H1 (cell line): ENCODE measurements around the gene ABCD1. TPM values are rescaled to one million over a fixed set of nuclear protein-coding genes. Genes with fewer than 3 reads are reported as not detected.

Source experiments
- CTCF ChIA-PET: fragments of 300-600 bp; sonication (Branson Sonifier 250); formaldehyde crosslinking; loops from one replicate; lab custom pipeline; 2021; ENCODE audit not compliant: partially characterized antibody; lab: Charles Lee
- POLR2A ChIA-PET: fragments of 300-600 bp; sonication (Branson Sonifier 250); formaldehyde crosslinking; loops from one replicate; lab custom pipeline; 2021; ENCODE audit warnings: inconsistent platforms; ENCODE audit not compliant: partially characterized antibody; lab: Charles Lee
- DNase-seq, 2 experiments: peaks; one replicate each; pipeline versions ENCODE4 v3.0.0 to v3.0.0-alpha.2; 2010 to 2022; ENCODE audit warnings: low spot score in 2 of 2, low read depth in 1 of 2, mixed read lengths in 1 of 2
- FAIRE-seq: peaks from 2 replicates; lab custom pipeline; 2011; peaks lifted over from hg19 to GRCh38; lab: Jason Lieb, UNC
- H2AFZ ChIP-seq: 2 replicates; pipeline ENCODE4 v1.8.1; 2012; ENCODE audit warnings: low read length, inconsistent platforms
- H2AK5ac ChIP-seq: 2 replicates; pipeline ENCODE4 v1.6.1; 2013; ENCODE audit warnings: low read depth, low read length
- H2BK120ac ChIP-seq: replicated peaks from 2 replicates; pipeline ENCODE3; 2013; ENCODE audit warnings: low read depth, low read length, inconsistent platforms
- H2BK12ac ChIP-seq: 2 replicates; pipeline ENCODE4 v1.6.1; 2013; ENCODE audit warnings: low read depth, low read length
- H2BK15ac ChIP-seq: 2 replicates; pipeline ENCODE4 v1.6.1; 2013; ENCODE audit warnings: low read length
- H2BK20ac ChIP-seq: 2 replicates; pipeline ENCODE4 v1.6.1; 2013; ENCODE audit warnings: low read length
- H2BK5ac ChIP-seq: 2 replicates; pipeline ENCODE4 v1.6.1; 2013; ENCODE audit warnings: low read depth, low read length
- H3K14ac ChIP-seq: 2 replicates; pipeline ENCODE4 v1.6.1; 2013; ENCODE audit warnings: inconsistent platforms; ENCODE audit not compliant: insufficient read length
- H3K18ac ChIP-seq: 2 replicates; pipeline ENCODE4 v1.6.1; 2013; ENCODE audit warnings: low read length; ENCODE audit errors: extremely low read depth
- H3K23ac ChIP-seq: 2 replicates; pipeline ENCODE4 v1.6.1; 2013; ENCODE audit warnings: inconsistent platforms; ENCODE audit not compliant: insufficient read length
- H3K23me2 ChIP-seq: 2 replicates; pipeline ENCODE4 v1.6.1; 2013; ENCODE audit warnings: low read depth, low read length
- H3K27ac ChIP-seq: 2 replicates; pipeline ENCODE4 v1.6.1; 2011; ENCODE audit warnings: low read depth, low read length, inconsistent platforms
- H3K27me3 ChIP-seq, 4 experiments: replicated peaks in 1 of 4; 1 replicate in 1 of 4; 2 replicates in 3 of 4; pipeline versions ENCODE4 v1.6.1 to v1.8.1; 2011 to 2013; ENCODE audit warnings: low read length in 3 of 4, mild to moderate bottlenecking in 3 of 4, inconsistent platforms in 2 of 4, mixed read lengths in 2 of 4, moderate library complexity in 1 of 4; ENCODE audit not compliant: control insufficient read depth in 3 of 4, insufficient read depth in 3 of 4; ENCODE audit errors: extremely low read depth in 1 of 4
- H3K36me3 ChIP-seq, 4 experiments: 2 replicates each; pipeline versions ENCODE4 v1.6.1 to v1.8.1; 2011 to 2013; ENCODE audit warnings: mild to moderate bottlenecking in 4 of 4, low read length in 3 of 4, moderate library complexity in 2 of 4, control low read depth in 1 of 4, inconsistent platforms in 1 of 4; ENCODE audit not compliant: insufficient read depth in 4 of 4, control insufficient read depth in 2 of 4
- H3K4ac ChIP-seq: replicated peaks from 2 replicates; pipeline ENCODE3; 2013; ENCODE audit warnings: low read length, low read depth, mixed read lengths, inconsistent platforms; ENCODE audit not compliant: insufficient read length
- H3K4me1 ChIP-seq, 4 experiments: replicated peaks in 1 of 4; 1 replicate in 1 of 4; 2 replicates in 3 of 4; pipeline versions ENCODE4 v1.6.1 to v1.8.1; 2011 to 2013; ENCODE audit warnings: low read length in 3 of 4, inconsistent platforms in 2 of 4, mixed read lengths in 1 of 4; ENCODE audit not compliant: insufficient read depth in 4 of 4, control insufficient read depth in 3 of 4
- H3K4me2 ChIP-seq, 2 experiments: 2 replicates each; pipeline versions ENCODE4 v1.6.1 to v1.8.1; 2011 to 2013; ENCODE audit warnings: low read depth in 2 of 2, low read length in 2 of 2, control low read depth in 1 of 2, inconsistent platforms in 1 of 2, mild to moderate bottlenecking in 1 of 2; ENCODE audit not compliant: insufficient read depth in 1 of 2
- H3K4me3 ChIP-seq, 4 experiments: fragments of 200-600, 300-600 bp in 1 of 4; sonication (generic), shearing (Covaris generic), sonication (Bioruptor Twin) in 1 of 4; 2 replicates each; pipeline versions ENCODE4 v1.5.1 to v1.8.1; 2011 to 2016; ENCODE audit warnings: low read length in 4 of 4, low read depth in 3 of 4, control low read depth in 2 of 4, inconsistent platforms in 2 of 4, mild to moderate bottlenecking in 2 of 4, mixed read lengths in 1 of 4, moderate library complexity in 1 of 4; ENCODE audit not compliant: insufficient read depth in 2 of 4; ENCODE audit errors: extremely low read depth in 1 of 4
- H3K56ac ChIP-seq: replicated peaks from 2 replicates; pipeline ENCODE3; 2013; ENCODE audit warnings: low read depth, mild to moderate bottlenecking, mixed read lengths, low read length, inconsistent platforms; ENCODE audit not compliant: insufficient read length
- H3K79me1 ChIP-seq: 2 replicates; pipeline ENCODE4 v1.6.1; 2013; ENCODE audit warnings: low read depth, low read length, control low read depth
- H3K79me2 ChIP-seq, 2 experiments: 2 replicates each; pipeline versions ENCODE4 v1.6.1 to v1.8.1; 2012 to 2013; ENCODE audit warnings: low read length in 2 of 2, mild to moderate bottlenecking in 2 of 2, inconsistent platforms in 1 of 2; ENCODE audit not compliant: insufficient read depth in 2 of 2, control insufficient read depth in 1 of 2
- H3K9ac ChIP-seq, 4 experiments: replicated peaks in 1 of 4; 1 replicate in 1 of 4; 2 replicates in 3 of 4; pipeline versions ENCODE4 v1.6.1 to v1.8.1; 2011 to 2013; ENCODE audit warnings: low read depth in 3 of 4, low read length in 3 of 4, control low read depth in 2 of 4, mild to moderate bottlenecking in 2 of 4, moderate library complexity in 2 of 4, inconsistent platforms in 1 of 4; ENCODE audit errors: extremely low read depth in 1 of 4
- H3K9me3 ChIP-seq, 2 experiments: 2 replicates each; pipeline versions ENCODE4 v1.6.1 to v1.8.1; 2012 to 2013; ENCODE audit warnings: mild to moderate bottlenecking in 2 of 2, moderate library complexity in 2 of 2, control low read depth in 1 of 2, inconsistent platforms in 1 of 2, low read depth in 1 of 2, low read length in 1 of 2, mixed read lengths in 1 of 2; ENCODE audit not compliant: insufficient read depth in 2 of 2
- H4K20me1 ChIP-seq, 2 experiments: replicated peaks in 1 of 2; 2 replicates each; pipeline versions ENCODE3 to v1.8.1; 2011 to 2013; ENCODE audit warnings: inconsistent platforms in 2 of 2, low read length in 2 of 2, mild to moderate bottlenecking in 1 of 2; ENCODE audit not compliant: insufficient read depth in 2 of 2, control insufficient read depth in 1 of 2
- H4K5ac ChIP-seq: 2 replicates; pipeline ENCODE4 v1.6.1; 2013; ENCODE audit warnings: low read length, low read depth, mixed read lengths, inconsistent platforms; ENCODE audit not compliant: insufficient read length
- H4K8ac ChIP-seq: 2 replicates; pipeline ENCODE4 v1.8.0; 2013; ENCODE audit warnings: mild to moderate bottlenecking, moderate library complexity, low read length, inconsistent platforms; ENCODE audit not compliant: insufficient read depth; ENCODE audit errors: extremely low read depth
- H4K91ac ChIP-seq: replicated peaks from 2 replicates; pipeline ENCODE3; 2013; ENCODE audit warnings: low read length, mixed read lengths, inconsistent platforms; ENCODE audit not compliant: insufficient read length
- CBX8 ChIP-seq: fragments of 300-800, 300-1000 bp; sonication (generic); IDR thresholded peaks from 2 replicates; pipeline ENCODE4 v1.7.1; 2016; ENCODE audit warnings: low read depth, low read length, borderline replicate concordance
- EZH2 ChIP-seq: fragments of 200-600 bp; sonication (generic); IDR thresholded peaks from 2 replicates; pipeline ENCODE4 v1.7.1; 2012; ENCODE audit warnings: low read depth, mild to moderate bottlenecking, moderate library complexity, low read length, inconsistent platforms; ENCODE audit not compliant: severe bottlenecking
- FOSL1 ChIP-seq: IDR thresholded peaks from 2 replicates; pipeline ENCODE4 v1.6.1; 2011; ENCODE audit warnings: mild to moderate bottlenecking, low read depth, low read length, moderate library complexity; ENCODE audit not compliant: insufficient read depth
- GABPA ChIP-seq: IDR thresholded peaks from 2 replicates; pipeline ENCODE4 v1.6.1; 2011; ENCODE audit warnings: mild to moderate bottlenecking, low read length, moderate library complexity, borderline replicate concordance; ENCODE audit not compliant: insufficient read depth
- KDM1A ChIP-seq: fragments of 200-600, 300-600 bp; sonication (generic); IDR thresholded peaks from 2 replicates; pipeline ENCODE4 v1.7.1; 2016; ENCODE audit warnings: mild to moderate bottlenecking, low read length, borderline replicate concordance
- KDM4A ChIP-seq: IDR thresholded peaks from one replicate; pipeline ENCODE4 v1.7.1; 2012; ENCODE audit warnings: low read depth, mild to moderate bottlenecking, moderate library complexity, low read length, inconsistent platforms; ENCODE audit not compliant: severe bottlenecking
- POU5F1 ChIP-seq: IDR thresholded peaks from 2 replicates; pipeline ENCODE4 v1.6.1; 2011; ENCODE audit warnings: low read depth, mild to moderate bottlenecking, low read length, moderate library complexity
- RAD21 ChIP-seq, 2 experiments: IDR thresholded peaks in 1 of 2; conservative IDR thresholded peaks in 1 of 2; 2 replicates each; pipeline ENCODE4 v1.6.1; 2011; ENCODE audit warnings: low read depth in 2 of 2, low read length in 2 of 2, improper control_type of control experiment in 1 of 2, inconsistent platforms in 1 of 2, mild to moderate bottlenecking in 1 of 2, moderate library complexity in 1 of 2
- SRF ChIP-seq: IDR thresholded peaks from 2 replicates; pipeline ENCODE4 v1.6.1; 2011; ENCODE audit warnings: mild to moderate bottlenecking, low read depth, low read length, moderate library complexity
- TAF7 ChIP-seq: optimal IDR thresholded peaks from 2 replicates; pipeline ENCODE3; 2011; ENCODE audit warnings: low read depth, mild to moderate bottlenecking, inconsistent platforms, low read length, moderate library complexity, borderline replicate concordance
- TEAD4 ChIP-seq: IDR thresholded peaks from 2 replicates; pipeline ENCODE4 v1.6.1; 2012; ENCODE audit warnings: low read depth, low read length, inconsistent platforms, mixed read lengths
- WGBS, 2 experiments: shearing (Covaris generic) in 1 of 2; methylation state at CpG; one replicate each; pipeline versions ENCODE4 v1.1.6 to v1.1.7; 2013 to 2015; ENCODE audit warnings: low lambda C conversion rate in 2 of 2, mixed read lengths in 2 of 2, inconsistent platforms in 1 of 2, low coverage in 1 of 2, missing lambda C conversion rate in 1 of 2; ENCODE audit not compliant: insufficient replicate concordance in 2 of 2, insufficient coverage in 1 of 2, insufficient read length in 1 of 2; ENCODE audit errors: extremely low coverage in 1 of 2, missing lambda C conversion rate in 1 of 2; 5-methylcytosine and 5-hydroxymethylcytosine counted together
- polyA plus RNA-seq, 7 experiments: library from polyadenylated mRNA; depleted of rRNA in 3 of 7; stranded (reverse) in 5 of 7; unstranded in 2 of 7; fragments of >200 nt in 5 of 7; fragments of 200-250 nt in 2 of 7; gene quantifications; 1 replicate in 5 of 7; 2 replicates in 1 of 7; 4 replicates in 1 of 7; pipeline versions ENCODE4 v1.2.1 to v1.2.3, GENCODE V29; 2011 to 2013; ENCODE audit warnings: missing spikeins in 2 of 7, mixed read lengths in 2 of 7
- total RNA-seq: library from RNA; stranded (reverse); fragmentation: NEBNext Ultra II Directional; extraction: Animal tissue kit (Norgen Biotek cat#: 25700); gene quantifications from 2 replicates; pipeline ENCODE4 v1.2.1, GENCODE V29; 2021
- TF ChIP-seq, protein P1 (sequence below): IDR thresholded peaks from 2 replicates; pipeline ENCODE4 v1.6.1; 2012; ENCODE audit warnings: inconsistent platforms

The ABCD1 gene
- total and polyA plus RNA-seq, 2 of the 8 experiments (the other 6 are each of a cell fraction or from before 2014, with no cell fraction given), result 3.1 to 6.6 TPM

DNA sequence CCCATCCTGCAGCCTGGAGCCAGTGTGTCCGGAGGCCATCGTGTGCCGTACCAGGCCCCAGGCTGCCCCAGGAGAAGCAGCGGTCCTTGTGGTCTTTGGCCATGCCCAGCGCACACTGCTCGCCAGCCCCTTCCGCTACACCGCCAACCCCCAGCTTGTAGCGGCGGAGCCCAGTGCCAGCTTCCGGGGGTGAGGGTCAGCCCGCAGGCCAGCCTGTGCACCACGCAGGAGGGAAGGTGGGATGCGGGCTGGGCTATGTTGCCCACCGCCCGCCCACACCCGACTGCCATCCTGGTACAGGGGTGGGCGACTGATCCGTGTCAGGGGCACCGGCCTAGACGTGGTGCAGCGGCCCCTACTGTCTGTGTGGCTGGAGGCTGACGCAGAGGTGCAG is 48.6 kb downstream of the ABCD1 start:
- H3K4me3 ChIP-seq, result no peak overlapping the region
- H3K56ac ChIP-seq, result no peak overlapping the region
- no peaks in the 10 kb centered on the region for H3K27me3 ChIP-seq
- H3K9me3 ChIP-seq, result no peaks in the 10 kb centered on the region
- H3K4me1 ChIP-seq, result no peaks in the 10 kb centered on the region
- H3K9ac ChIP-seq, result no peak overlapping the region
- no peaks in the 10 kb centered on the region for H4K20me1 ChIP-seq
- no peaks in the 10 kb centered on the region for H3K79me1 ChIP-seq
- H2AFZ ChIP-seq, result no peak overlapping the region
- no peak overlapping the region for H2AK5ac ChIP-seq
- H3K36me3 ChIP-seq, result no peaks in the 10 kb centered on the region
- H3K23me2 ChIP-seq, result no peaks in the 10 kb centered on the region
- H4K5ac ChIP-seq, result no peak overlapping the region
- no peak overlapping the region for H2BK15ac ChIP-seq
- FAIRE-seq, result no peak
- 94% methylated on average over 7 of the region's 23 CpGs; no CpG with 5 or more reads in 1 of the 2 experiments for WGBS, 2 experiments
- no peak overlapping the region for H3K18ac ChIP-seq
- no peak overlapping the region for H2BK12ac ChIP-seq
- H2BK120ac ChIP-seq, result no peak overlapping the region
- no peak overlapping the region for H4K91ac ChIP-seq
- no peak overlapping the region for H3K23ac ChIP-seq
- TF ChIP-seq FOSL1 (no peak), SRF (no peak), CBX8 (no peak), KDM1A (no peak), TAF7 (no peak), EZH2 (no peak), KDM4A (no peak), POU5F1 (no peak), RAD21 (IDR thresholded peaks at IDR 0.05 in 1 of 2, conservative IDR thresholded peaks at IDR 0.05 in 1 of 2; ENCODE audit: low read depth in 2 of 2, low read length in 2 of 2) (no peak), TEAD4 (no peak), GABPA (no peak)
- TF ChIP-seq, protein P1, sequence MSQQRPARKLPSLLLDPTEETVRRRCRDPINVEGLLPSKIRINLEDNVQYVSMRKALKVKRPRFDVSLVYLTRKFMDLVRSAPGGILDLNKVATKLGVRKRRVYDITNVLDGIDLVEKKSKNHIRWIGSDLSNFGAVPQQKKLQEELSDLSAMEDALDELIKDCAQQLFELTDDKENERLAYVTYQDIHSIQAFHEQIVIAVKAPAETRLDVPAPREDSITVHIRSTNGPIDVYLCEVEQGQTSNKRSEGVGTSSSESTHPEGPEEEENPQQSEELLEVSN, result no peak
- no peak overlapping the region for H3K4me2 ChIP-seq
- H2BK5ac ChIP-seq, result no peak overlapping the region
- H3K4ac ChIP-seq, result no peak overlapping the region
- no peak overlapping the region for H3K27ac ChIP-seq
- no peak overlapping the region for H2BK20ac ChIP-seq
- POLR2A ChIA-PET, result no interaction called here
- no peak overlapping the region for H3K14ac ChIP-seq
- no peaks in the 10 kb centered on the region for H3K79me2 ChIP-seq
- CTCF ChIA-PET, result interaction anchor here (0.8 to 1.6 kb wide), 4 partner anchors 9 to 80 kb away, joined by 3 to 4 read pairs (median 4); no protein-coding TSS in a partner anchor
- no peak for DNase-seq
- H4K8ac ChIP-seq, result no peak overlapping the region
